ENCODE data around the gene IL17RA.

IL17RA gene

GRCh38 chr22:17106161-17106784 lies 21.5 kb downstream of the IL17RA start:
- DNase-seq (ENCODE audit: low spot score): no peak

- DNase-seq (ENCODE audit: low spot score): no peak
Observed at GRCh38 chr22:17106785-17107546, 22.2 kb downstream of the IL17RA start.

- DNase-seq (ENCODE audit: low spot score): no peak
Observed at GRCh38 chr22:17107547-17107810, 22.7 kb downstream of the IL17RA start.

- no peak for DNase-seq (ENCODE audit: low spot score)
Observed at GRCh38 chr22:17108256-17109112, 23.7 kb downstream of the IL17RA start.

DNA sequence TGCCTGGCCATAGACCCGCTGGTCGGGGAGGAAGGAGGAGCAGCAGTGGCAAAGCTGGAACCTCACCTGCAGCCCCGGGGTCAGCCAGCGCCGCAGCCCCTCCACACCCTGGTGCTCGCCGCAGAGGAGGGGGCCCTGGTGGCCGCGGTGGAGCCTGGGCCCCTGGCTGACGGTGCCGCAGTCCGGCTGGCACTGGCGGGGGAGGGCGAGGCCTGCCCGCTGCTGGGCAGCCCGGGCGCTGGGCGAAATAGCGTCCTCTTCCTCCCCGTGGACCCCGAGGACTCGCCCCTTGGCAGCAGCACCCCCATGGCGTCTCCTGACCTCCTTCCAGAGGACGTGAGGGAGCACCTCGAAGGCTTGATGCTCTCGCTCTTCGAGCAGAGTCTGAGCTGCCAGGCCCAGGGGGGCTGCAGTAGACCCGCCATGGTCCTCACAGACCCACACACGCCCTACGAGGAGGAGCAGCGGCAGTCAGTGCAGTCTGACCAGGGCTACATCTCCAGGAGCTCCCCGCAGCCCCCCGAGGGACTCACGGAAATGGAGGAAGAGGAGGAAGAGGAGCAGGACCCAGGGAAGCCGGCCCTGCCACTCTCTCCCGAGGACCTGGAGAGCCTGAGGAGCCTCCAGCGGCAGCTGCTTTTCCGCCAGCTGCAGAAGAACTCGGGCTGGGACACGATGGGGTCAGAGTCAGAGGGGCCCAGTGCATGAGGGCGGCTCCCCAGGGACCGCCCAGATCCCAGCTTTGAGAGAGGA lies 24.5 kb downstream of the IL17RA start:
- no peak for DNase-seq (ENCODE audit: low spot score)

GRCh38 chr22:17109976-17110375 lies 25.2 kb downstream of the IL17RA start:
- DNase-seq (ENCODE audit: low spot score): no peak

- no peak for DNase-seq (ENCODE audit: low spot score)
Observed at GRCh38 chr22:17110791-17111550, 26.2 kb downstream of the IL17RA start.

DNA sequence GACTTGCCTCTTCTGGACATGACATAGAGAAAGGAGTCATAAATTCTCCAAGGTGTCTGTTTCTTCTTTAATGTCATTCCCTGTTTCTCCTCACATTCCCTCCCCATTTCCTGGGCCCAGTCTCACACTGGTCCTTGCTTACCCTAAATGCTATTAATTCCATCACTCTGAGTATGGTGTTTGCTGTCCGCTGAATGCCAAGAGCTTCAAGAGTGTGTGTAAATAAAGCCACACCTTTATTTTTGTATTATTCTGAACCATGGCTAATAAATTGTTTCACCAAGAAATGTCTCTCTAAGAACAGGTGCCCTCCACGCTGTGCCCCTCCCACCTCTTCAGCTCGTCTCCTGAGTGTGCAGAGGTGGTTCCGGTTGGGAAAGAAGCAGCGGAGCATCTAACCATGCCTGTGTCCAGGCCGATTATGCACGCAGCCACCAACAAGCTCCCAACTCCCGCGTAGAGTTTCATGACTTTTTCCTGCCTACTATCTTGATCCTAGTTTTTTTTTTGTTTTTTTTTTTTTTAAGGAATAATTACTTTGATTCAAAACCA lies 27.8 kb downstream of the IL17RA start:
- no peak for DNase-seq (ENCODE audit: low spot score)

DNA sequence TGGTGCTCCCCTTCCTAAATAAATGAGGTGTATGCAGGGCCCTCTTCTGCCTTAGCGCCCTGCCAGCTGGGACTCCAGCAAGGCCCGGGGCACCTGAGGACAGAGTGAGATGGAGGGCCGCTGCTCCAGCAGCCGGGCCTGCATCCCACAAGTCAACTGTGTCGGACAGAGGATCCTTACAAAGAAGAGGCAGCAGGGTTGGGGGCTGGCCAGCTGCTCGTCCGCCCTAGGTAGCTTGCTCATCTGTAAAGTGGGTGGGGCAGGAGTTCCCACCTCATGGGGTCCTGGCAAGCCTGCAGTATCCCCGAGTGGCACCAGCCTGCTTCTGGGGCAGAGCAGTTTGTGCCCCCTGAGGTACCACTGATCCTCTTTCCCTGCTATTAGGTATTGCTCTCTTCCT lies 28.8 kb downstream of the IL17RA start:
- DNase-seq (ENCODE audit: low spot score): no peak

- DNase-seq (ENCODE audit: low spot score): no peak
Observed at GRCh38 chr22:17114173-17114897, 29.5 kb downstream of the IL17RA start.

GRCh38 chr22:17114898-17115235 lies 30.1 kb downstream of the IL17RA start:
- DNase-seq (ENCODE audit: low spot score): no peak

- DNase-seq (ENCODE audit: low spot score): no peak
Observed at GRCh38 chr22:17115236-17115635, 30.4 kb downstream of the IL17RA start.

DNA sequence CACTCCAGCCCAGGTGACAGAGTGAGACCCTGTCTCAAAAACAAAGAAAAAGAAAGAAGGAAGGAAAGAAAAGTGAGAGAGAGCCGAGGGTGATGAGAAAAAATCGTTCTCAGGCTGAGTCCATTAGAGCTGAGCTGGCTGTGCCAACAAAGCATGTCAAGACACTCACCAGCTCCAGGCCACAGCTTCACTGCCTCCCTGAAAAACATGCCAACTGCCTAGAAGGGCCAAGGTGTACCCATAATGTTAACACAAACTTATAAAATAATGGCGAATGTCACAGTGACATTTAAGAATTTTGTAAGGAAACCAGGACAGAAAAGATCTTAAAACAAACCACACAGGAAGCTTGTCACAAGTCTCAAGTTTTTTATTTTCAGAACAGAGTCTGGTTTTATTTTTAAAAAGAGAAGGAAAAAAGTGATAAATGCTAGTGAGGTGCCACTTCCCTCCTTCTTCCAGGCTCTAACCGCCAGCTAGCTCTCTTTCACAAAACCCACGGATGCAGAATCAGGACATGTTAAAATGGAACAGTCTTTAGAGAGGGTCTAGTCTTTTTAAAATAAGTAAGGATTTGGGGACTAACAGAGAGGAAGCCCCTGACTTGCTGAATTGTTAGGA lies 31.3 kb downstream of the IL17RA start:
- DNase-seq (ENCODE audit: low spot score): no peak

DNA sequence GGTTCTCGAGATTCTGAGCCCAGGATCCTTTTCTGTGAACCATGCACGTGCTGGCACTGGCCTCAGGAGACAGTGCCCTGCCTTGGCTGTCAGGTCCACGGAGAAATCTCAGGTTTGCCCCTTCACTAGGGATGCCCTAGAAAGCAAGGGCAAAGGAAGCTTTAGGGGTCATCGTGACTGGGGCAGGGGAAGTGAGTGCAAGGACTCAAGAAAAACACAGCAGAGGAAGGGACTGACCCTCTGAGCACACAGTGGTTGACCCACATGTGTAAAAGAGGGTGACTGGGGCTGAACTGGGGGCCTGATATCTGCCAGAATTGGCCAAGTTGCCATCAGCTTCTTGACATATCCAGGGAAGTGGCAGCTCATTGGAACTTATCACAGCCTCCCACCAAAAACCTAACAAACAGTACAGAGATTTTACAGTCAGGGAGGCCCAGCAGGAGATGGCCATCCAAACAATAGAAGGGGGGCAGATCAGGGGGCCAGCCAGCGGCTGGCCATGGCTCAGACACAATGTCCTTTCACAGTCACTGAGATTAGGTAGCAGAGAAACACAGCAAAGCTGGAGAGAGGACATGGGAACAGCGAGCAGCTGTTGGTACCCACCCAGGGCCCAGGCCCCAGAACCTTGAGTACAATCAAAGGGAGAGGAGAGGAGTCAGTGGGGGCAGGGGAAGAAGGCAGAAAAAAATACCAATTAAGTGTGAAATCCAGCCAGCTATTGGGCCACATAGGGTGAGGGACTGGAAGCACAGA lies 32.0 kb downstream of the IL17RA start:
- no peak for DNase-seq (ENCODE audit: low spot score)

DNA sequence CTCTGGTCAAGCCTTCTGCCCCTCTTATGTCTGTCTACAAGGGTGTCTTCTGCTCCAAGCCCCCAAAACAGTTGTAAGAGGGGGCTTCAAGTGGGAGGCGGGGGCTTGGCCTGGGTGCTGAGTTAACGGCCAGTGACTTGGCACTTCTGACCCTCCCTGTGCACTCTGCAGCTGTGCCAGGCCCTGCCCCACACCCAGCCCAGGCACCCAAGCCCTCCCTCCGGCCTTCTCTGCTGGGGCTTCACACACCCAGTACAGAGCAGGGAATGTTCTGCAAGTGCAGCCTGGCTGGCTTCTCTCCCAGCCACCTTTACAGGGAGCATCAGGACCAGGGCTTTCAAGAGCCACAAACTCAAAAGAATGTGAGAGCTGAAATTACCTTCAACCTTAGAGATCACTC lies 32.6 kb downstream of the IL17RA start:
- DNase-seq (ENCODE audit: low spot score): no peak

DNA sequence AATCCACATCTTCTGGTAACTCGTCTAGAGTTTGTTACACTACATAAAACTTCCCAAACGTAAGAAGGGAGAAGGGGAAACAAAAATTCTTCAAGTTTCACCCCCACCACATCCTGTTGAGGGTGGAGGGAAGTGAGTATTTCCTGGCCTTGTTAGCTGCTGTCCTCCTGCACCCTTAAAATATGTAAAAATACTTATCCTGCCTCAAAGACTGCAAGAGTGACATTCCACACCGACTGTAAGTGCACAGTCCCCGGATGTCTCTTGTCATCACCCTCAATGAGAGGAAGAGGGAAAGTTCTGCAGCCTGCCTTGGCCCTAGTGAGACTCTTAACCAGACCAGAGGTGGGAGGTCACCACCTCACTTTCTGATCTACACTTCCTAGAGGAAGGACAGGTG lies 33.1 kb downstream of the IL17RA start:
- DNase-seq (ENCODE audit: low spot score): no peak

GRCh38 chr22:17118342-17118741 lies 33.5 kb downstream of the IL17RA start:
- no peak for DNase-seq (ENCODE audit: low spot score)

GRCh38 chr22:17119481-17120202 lies 34.8 kb downstream of the IL17RA start:
- no peak for DNase-seq (ENCODE audit: low spot score)

GRCh38 chr22:17120281-17120680 lies 35.5 kb downstream of the IL17RA start:
- peak; percentile 50 for DNase-seq (ENCODE audit: low spot score)
